OCI-LY1 (cell line): ENCODE data around the gene CACNB1.

Experiments used
- CTCF ChIP-seq: fragments of 200-600 bp; sonication (generic), shearing (Covaris generic); IDR thresholded peaks from 2 replicates; pipeline ENCODE4 v1.5.1; 2017; ENCODE audit warnings: mild to moderate bottlenecking, antibody characterized with exemption, low read length, moderate library complexity, mixed read lengths
- EZH2 ChIP-seq: fragments of 200-600 bp; sonication (generic), shearing (Covaris generic); IDR thresholded peaks from 2 replicates; pipeline ENCODE4 v1.8.0; 2017; ENCODE audit warnings: borderline replicate concordance, mixed run types, mild to moderate bottlenecking, antibody characterized with exemption, low read length, moderate library complexity, mixed read lengths

- TF ChIP-seq CTCF = no peak
- no peak for TF ChIP-seq EZH2
Measured at GRCh38 chr17:39230361-39230760, 32.9 kb upstream of the CACNB1 start.
